Activated naive CD8-positive, alpha-beta T cell (primary cell): ENCODE data around the gene POLR3A.
"Not testable (repeated sequence)": the region's sequence is repeated elsewhere in the genome, so short reads cannot be mapped to it uniquely, and the experiment has no call there.

Source experiments
- H3K27ac Mint-ChIP-seq: one replicate; pipeline ENCODE4 v1.8.0; 2021; ENCODE audit warnings: mixed read lengths
- H3K27me3 Mint-ChIP-seq: one replicate; pipeline ENCODE4 v1.8.0; 2021; ENCODE audit warnings: mixed read lengths
- H3K36me3 Mint-ChIP-seq: one replicate; pipeline ENCODE4 v1.8.0; 2021; ENCODE audit warnings: mixed read lengths
- H3K4me1 Mint-ChIP-seq: one replicate; pipeline ENCODE4 v1.8.0; 2021; ENCODE audit warnings: low read depth, mixed read lengths
- H3K4me3 Mint-ChIP-seq: one replicate; pipeline ENCODE4 v1.8.0; 2021; ENCODE audit warnings: mild to moderate bottlenecking, mixed read lengths
- H3K9me3 Mint-ChIP-seq: one replicate; pipeline ENCODE4 v1.8.0; 2021; ENCODE audit warnings: low read depth, mixed read lengths

POLR3A gene

GRCh38 chr10:78015546-78015945, 13.8 kb downstream of the POLR3A start:
- no peak overlapping the region for H3K4me3 Mint-ChIP-seq
- H3K27ac Mint-ChIP-seq, result no peak overlapping the region
- no peaks in the 10 kb centered on the region for H3K4me1 Mint-ChIP-seq
- no peaks in the 10 kb centered on the region for H3K9me3 Mint-ChIP-seq
- peaks cover 14% of the 10 kb centered on the region for H3K36me3 Mint-ChIP-seq
- no peaks in the 10 kb centered on the region for H3K27me3 Mint-ChIP-seq

- H3K4me1 Mint-ChIP-seq, result no peaks in the 10 kb centered on the region
- peaks cover 15% of the 10 kb centered on the region for H3K36me3 Mint-ChIP-seq
- H3K27ac Mint-ChIP-seq, result no peak overlapping the region
- H3K27me3 Mint-ChIP-seq, result no peaks in the 10 kb centered on the region
- no peaks in the 10 kb centered on the region for H3K9me3 Mint-ChIP-seq
- no peak overlapping the region for H3K4me3 Mint-ChIP-seq
Measured at GRCh38 chr10:78013564-78013963, 15.8 kb downstream of the POLR3A start.

- peaks cover 14% of the 10 kb centered on the region for H3K36me3 Mint-ChIP-seq
- no peak overlapping the region for H3K27ac Mint-ChIP-seq
Measured at GRCh38 chr10:78011065-78011464, 18.2 kb downstream of the POLR3A start.

GRCh38 chr10:78010278-78010677, 19.0 kb downstream of the POLR3A start:
- Mint-ChIP-seq H3K27me3 (no peaks in the 10 kb centered on the region), H3K9me3 (no peaks in the 10 kb centered on the region), H3K4me1 (no peaks in the 10 kb centered on the region), H3K4me3 (no peak overlapping the region), H3K27ac (no peak overlapping the region), H3K36me3 (peaks cover 17% of the 10 kb centered on the region)

More at GRCh38 chr10:78011065-78011464, 18.2 kb downstream of the POLR3A start:
- Mint-ChIP-seq H3K9me3 (no peaks in the 10 kb centered on the region), H3K4me3 (no peak overlapping the region), H3K27me3 (no peaks in the 10 kb centered on the region), H3K4me1 (no peaks in the 10 kb centered on the region)

- Mint-ChIP-seq H3K4me1 (no peaks in the 10 kb centered on the region), H3K36me3 (peaks cover 14% of the 10 kb centered on the region), H3K4me3 (no peak overlapping the region), H3K9me3 (no peaks in the 10 kb centered on the region), H3K27me3 (no peaks in the 10 kb centered on the region), H3K27ac (no peak overlapping the region)
Measured at GRCh38 chr10:78009662-78010061, 19.7 kb downstream of the POLR3A start.

DNA sequence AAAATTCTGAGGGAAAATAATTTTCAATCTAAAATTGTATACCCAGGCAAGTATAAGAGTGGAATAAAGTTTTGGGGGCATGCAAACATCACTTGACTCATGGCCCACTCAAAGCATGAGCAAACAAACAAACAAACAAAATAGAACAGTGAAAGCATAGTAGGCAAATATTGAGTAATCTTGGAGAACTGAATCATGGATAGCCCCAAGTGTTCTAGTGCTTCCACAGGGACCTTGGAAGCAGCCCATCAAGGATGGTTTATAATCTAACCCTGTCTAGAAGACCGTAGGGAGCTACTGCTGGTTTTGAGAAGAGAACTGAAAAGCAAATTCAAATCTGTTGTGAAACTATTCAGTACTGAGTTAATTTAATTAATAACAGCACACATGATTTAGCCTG, 22.1 kb downstream of the POLR3A start:
- no peaks in the 10 kb centered on the region for H3K27me3 Mint-ChIP-seq
- H3K9me3 Mint-ChIP-seq, result no peaks in the 10 kb centered on the region
- H3K36me3 Mint-ChIP-seq, result peaks cover 10% of the 10 kb centered on the region
- no peak overlapping the region for H3K4me3 Mint-ChIP-seq
- no peak overlapping the region for H3K27ac Mint-ChIP-seq
- H3K4me1 Mint-ChIP-seq, result no peaks in the 10 kb centered on the region

DNA sequence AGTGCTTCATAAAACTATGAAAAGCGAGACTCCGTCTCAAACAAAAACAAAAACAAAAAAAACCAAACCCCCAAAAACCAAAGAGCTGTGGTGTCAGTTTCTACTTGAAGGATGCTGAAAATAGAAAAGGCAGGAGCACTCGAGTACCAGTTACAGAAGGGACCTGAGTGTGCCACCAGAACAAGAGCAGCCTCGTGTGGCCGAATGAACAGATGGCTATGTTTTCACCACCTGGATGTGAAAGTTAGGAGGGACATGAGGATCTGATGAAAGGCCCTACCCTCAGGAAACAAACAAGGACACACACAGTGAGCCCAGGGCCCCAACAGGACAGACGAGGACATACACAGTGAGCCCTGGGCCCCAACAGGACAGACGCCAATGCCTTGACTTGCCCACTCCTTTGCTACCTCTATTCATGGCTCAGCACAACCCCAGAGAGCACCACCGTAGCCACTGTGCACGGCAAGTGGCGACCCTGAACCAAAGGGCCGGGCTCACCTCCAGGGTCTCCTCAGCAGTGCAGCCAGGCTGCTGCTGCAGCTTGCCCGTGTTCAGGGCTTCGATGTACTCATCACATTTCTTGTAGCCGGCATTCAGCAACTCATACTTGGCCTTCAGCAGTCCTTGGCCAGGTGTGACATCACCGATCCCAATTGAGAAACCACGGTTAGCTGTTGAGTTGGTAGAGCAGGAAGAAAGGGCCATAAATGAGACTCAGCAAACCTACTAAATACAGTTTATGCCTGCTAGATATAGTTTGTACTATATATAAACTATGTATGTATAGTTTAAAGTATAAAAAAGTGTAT, 24.9 kb downstream of the POLR3A start:
- H3K36me3 Mint-ChIP-seq, result peaks cover 19% of the 10 kb centered on the region
- H3K4me1 Mint-ChIP-seq, result peaks cover 2% of the 10 kb centered on the region
- no peaks in the 10 kb centered on the region for H3K27me3 Mint-ChIP-seq
- H3K9me3 Mint-ChIP-seq, result no peaks in the 10 kb centered on the region
- no peak overlapping the region for H3K4me3 Mint-ChIP-seq
- no peak overlapping the region for H3K27ac Mint-ChIP-seq

DNA sequence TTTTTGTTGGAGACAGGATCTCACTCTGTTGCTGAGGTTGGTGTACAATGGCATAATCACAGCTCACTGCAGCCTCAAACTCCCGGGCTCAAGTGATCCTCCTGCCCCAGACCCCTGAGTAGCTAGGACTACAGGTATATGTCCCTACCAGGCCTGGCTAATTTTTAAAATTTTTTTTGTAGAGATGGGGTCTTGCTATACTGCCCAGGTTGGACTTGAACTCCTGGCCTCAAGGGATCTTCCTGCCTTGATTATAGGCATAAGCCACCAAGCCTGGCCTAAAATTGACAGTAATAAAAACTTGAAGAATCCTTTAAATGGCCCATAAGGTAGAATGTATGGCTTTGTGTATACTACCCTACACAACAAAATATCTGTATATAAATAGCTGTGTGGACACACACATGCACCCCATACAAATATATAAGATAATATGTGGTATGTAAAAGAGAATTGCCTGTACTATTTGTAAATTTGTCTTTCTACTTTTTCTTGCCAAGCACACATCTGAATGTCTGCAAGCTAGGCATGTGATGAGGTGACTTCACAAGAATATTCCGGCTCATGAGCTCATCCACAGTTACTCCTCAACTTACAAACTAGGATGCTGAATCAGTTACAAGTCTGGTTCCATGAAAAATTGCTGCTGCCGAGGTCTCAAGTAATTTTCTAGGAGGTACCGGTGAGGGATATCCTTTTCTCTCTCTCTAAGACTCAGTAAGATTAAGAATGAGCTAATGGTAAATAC, 26.6 kb downstream of the POLR3A start:
- Mint-ChIP-seq H3K27me3 (no peaks in the 10 kb centered on the region), H3K4me1 (peaks cover 2% of the 10 kb centered on the region), H3K36me3 (peaks cover 23% of the 10 kb centered on the region), H3K27ac (no peak overlapping the region), H3K9me3 (no peaks in the 10 kb centered on the region), H3K4me3 (no peak overlapping the region)

- Mint-ChIP-seq H3K4me3 (no peak overlapping the region), H3K27ac (no peak overlapping the region), H3K4me1 (peaks cover 2% of the 10 kb centered on the region), H3K9me3 (no peaks in the 10 kb centered on the region), H3K36me3 (peaks cover 22% of the 10 kb centered on the region), H3K27me3 (no peaks in the 10 kb centered on the region)
Measured at GRCh38 chr10:78000956-78001472, 28.3 kb downstream of the POLR3A start.

GRCh38 chr10:78000206-78000605, 29.1 kb downstream of the POLR3A start:
- H3K4me1 Mint-ChIP-seq, result peaks cover 2% of the 10 kb centered on the region
- no peaks in the 10 kb centered on the region for H3K27me3 Mint-ChIP-seq
- no peak overlapping the region for H3K4me3 Mint-ChIP-seq
- H3K9me3 Mint-ChIP-seq, result no peaks in the 10 kb centered on the region
- peaks cover 19% of the 10 kb centered on the region for H3K36me3 Mint-ChIP-seq
- H3K27ac Mint-ChIP-seq, result no peak overlapping the region

- H3K4me3 Mint-ChIP-seq, H3K27me3 Mint-ChIP-seq, H3K4me1 Mint-ChIP-seq, H3K9me3 Mint-ChIP-seq, H3K27ac Mint-ChIP-seq: not testable (repeated sequence)
- H3K36me3 Mint-ChIP-seq, result peaks cover 17% of the 10 kb centered on the region
Measured at GRCh38 chr10:77998780-77999179, 30.5 kb downstream of the POLR3A start.

DNA sequence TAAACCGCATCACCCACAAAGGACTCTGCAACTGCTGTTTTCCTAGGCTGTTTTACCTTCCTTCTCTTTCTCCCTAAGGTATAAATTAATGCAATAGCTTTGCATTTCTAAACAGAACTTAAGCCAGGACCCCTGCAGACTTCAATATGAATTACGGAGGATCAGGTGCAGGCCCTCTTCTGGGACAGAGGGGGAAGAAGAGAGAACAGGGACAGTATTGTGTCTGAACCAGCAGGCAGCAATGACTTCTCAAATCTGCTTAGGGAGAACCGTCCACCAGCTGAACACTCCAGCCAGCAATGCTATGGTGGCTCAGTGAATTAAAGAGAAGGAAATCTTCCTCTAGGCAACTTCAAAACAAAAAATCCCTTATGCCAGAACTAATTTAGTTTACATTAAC, 35.7 kb downstream of the POLR3A start:
- Mint-ChIP-seq H3K27me3 (no peaks in the 10 kb centered on the region), H3K4me3 (no peak overlapping the region), H3K27ac (no peak overlapping the region), H3K4me1 (no peaks in the 10 kb centered on the region), H3K9me3 (no peaks in the 10 kb centered on the region), H3K36me3 (peaks cover 8% of the 10 kb centered on the region)

GRCh38 chr10:77989081-77989724, 40.1 kb downstream of the POLR3A start:
- peaks cover 7% of the 10 kb centered on the region for H3K36me3 Mint-ChIP-seq
- H3K27ac Mint-ChIP-seq, result no peak overlapping the region
- no peak overlapping the region for H3K4me3 Mint-ChIP-seq
- H3K27me3 Mint-ChIP-seq, result no peaks in the 10 kb centered on the region
- H3K9me3 Mint-ChIP-seq, result no peaks in the 10 kb centered on the region
- H3K4me1 Mint-ChIP-seq, result no peaks in the 10 kb centered on the region

GRCh38 chr10:77987671-77988255, 41.6 kb downstream of the POLR3A start:
- Mint-ChIP-seq H3K4me1 (no peaks in the 10 kb centered on the region), H3K27me3 (no peaks in the 10 kb centered on the region), H3K36me3 (peaks cover 5% of the 10 kb centered on the region), H3K27ac (no peak overlapping the region), H3K4me3 (no peak overlapping the region), H3K9me3 (no peaks in the 10 kb centered on the region)

DNA sequence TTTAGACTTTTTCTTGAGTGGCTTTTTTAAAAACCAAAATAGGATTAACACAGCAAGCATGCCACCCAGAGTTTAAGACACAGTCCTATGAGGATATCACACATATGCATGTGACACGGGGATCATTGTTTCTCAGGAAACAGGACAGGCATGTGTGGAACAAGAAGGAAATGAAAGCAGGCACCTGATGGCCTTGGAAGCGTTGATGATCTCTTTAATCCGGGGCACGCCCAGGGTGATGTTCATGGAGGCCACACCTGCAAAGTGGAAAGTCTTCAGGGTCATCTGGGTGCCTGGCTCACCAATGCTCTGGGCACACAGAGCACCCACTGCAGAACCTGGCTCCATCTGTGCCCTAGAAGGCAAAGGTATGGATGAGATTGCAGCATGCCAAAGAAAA, 44.3 kb downstream of the POLR3A start:
- Mint-ChIP-seq H3K36me3 (peaks cover 5% of the 10 kb centered on the region), H3K9me3 (no peaks in the 10 kb centered on the region), H3K27me3 (no peaks in the 10 kb centered on the region), H3K27ac (no peak overlapping the region), H3K4me1 (no peaks in the 10 kb centered on the region), H3K4me3 (no peak overlapping the region)
